ENCODE results near the gene SCNN1A.

DNA sequence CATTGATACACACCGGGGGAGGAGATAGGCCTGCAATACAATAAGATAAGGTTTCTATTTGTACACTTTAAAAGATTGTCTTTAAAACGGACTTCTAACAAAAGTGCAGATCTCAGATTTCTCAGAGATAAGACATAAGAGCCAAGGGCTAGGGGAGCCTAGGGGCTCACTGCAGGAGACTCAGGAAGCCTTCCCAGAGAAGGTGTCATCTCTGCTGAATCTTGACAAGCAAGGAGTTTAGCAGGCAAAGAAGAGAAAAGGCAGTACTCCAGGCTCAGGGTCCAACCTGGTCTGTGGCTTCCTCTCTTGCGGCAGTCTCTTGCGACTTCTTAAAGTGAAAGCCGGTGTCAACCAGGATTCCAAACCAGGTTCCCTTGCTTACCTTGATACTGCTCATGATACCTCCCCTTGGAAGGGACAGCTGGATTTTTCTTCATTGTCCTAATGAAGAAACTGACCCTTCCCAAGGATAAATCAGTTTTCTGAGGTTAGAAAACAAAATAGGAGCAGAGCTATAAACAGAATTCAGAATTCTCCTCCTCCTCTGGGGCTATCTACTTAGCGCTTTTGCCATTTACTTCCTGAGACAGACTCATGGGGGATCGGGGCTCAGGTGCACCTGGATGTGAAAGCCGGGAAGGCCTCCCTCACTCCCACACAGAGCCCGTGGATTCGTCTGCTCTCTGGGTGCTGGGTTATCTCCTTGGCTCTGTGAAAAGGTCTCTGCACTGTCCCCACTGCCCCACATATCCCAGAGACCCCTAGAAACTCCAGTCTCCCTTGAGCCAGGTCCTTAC is 1.7 kb upstream of the SCNN1A start:
- TF ChIP-seq CTCF (IDR thresholded peaks at IDR 0.05) (no peak), EZH2 (IDR thresholded peaks at IDR 0.05) (no peak)
